Measurements from ENCODE around the gene BPIFA3.

BPIFA3 gene

DNA sequence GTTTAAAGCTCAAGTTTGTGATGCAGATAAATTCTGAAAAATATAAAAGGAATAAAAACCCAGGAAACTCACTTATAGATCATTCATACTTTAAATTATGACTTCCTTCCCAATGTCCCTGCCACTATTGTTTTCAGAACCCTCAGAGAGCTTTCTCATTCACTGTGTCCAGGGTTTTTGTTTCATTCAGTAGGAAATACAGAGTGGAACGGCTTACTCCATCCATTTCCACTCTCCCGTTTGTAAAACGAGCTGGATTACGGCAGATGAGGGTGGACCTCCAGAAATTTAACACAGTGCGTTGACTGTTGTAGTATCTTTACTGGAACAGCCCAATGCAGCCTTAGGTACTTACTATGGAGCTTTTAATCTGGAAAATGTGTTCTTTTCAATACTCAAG lies 42.2 kb downstream of the BPIFA3 start:
- H3F3A ChIP-seq (ENCODE audit: low read depth): no peaks in the 10 kb centered on the region
- no peak for TF ChIP-seq EZH2phosphoT487 (IDR thresholded peaks at IDR 0.05; ENCODE audit: borderline replicate concordance)
- TF ChIP-seq, protein P1, sequence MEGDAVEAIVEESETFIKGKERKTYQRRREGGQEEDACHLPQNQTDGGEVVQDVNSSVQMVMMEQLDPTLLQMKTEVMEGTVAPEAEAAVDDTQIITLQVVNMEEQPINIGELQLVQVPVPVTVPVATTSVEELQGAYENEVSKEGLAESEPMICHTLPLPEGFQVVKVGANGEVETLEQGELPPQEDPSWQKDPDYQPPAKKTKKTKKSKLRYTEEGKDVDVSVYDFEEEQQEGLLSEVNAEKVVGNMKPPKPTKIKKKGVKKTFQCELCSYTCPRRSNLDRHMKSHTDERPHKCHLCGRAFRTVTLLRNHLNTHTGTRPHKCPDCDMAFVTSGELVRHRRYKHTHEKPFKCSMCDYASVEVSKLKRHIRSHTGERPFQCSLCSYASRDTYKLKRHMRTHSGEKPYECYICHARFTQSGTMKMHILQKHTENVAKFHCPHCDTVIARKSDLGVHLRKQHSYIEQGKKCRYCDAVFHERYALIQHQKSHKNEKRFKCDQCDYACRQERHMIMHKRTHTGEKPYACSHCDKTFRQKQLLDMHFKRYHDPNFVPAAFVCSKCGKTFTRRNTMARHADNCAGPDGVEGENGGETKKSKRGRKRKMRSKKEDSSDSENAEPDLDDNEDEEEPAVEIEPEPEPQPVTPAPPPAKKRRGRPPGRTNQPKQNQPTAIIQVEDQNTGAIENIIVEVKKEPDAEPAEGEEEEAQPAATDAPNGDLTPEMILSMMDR (conservative IDR thresholded peaks at IDR 0.05; ENCODE audit: low read length): no peak

DNA sequence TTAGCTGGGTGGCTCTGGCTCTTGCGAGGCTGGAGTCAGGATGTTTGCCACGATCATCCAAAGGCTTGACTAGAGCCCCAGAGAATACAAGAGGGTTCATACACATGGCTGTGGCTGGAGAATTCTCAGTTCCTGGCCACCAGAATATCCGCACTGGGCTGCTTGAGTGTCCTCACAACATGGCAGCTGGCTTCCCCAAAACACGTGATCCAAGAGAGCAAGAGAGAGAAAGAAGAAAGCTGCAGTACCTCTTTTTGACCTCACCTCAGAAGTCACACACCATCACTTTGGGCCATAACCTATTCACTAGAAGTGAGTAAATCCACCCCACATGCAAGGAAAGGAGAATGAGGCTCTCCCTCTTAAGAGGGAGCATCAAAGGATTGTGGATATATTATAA lies 44.3 kb downstream of the BPIFA3 start:
- Histone ChIP-seq H3K4me2 (ENCODE audit: low read depth, low read length, poor library complexity, severe bottlenecking) (no peak overlapping the region), H3K36me3 (ENCODE audit: insufficient read depth, low read length) (no peaks in the 10 kb centered on the region), H3K27me3 (ENCODE audit: insufficient read depth, low read length, poor library complexity, severe bottlenecking) (no peaks in the 10 kb centered on the region), H3K4me1 (ENCODE audit: insufficient read depth, low read length, poor library complexity, severe bottlenecking) (no peaks in the 10 kb centered on the region), H3K4me3 (ENCODE audit: low read length, poor library complexity, severe bottlenecking) (no peak overlapping the region), H3F3A (ENCODE audit: low read depth) (no peaks in the 10 kb centered on the region), H3K9ac (ENCODE audit: low read depth, low read length, poor library complexity, severe bottlenecking) (no peak overlapping the region), H3K79me2 (ENCODE audit: insufficient read depth, low read length) (no peaks in the 10 kb centered on the region), H4K20me1 (ENCODE audit: insufficient read depth, low read length, poor library complexity, severe bottlenecking) (no peaks in the 10 kb centered on the region), H3K9me3 (ENCODE audit: insufficient read depth, low read depth, low read length) (no peaks in the 10 kb centered on the region), H2AFZ (ENCODE audit: low read length) (no peak overlapping the region), H3K9me2 (replicated peaks; ENCODE audit: low read depth, low read length) (no peaks in the 10 kb centered on the region)
- TF ChIP-seq, protein P1 (conservative IDR thresholded peaks at IDR 0.05; ENCODE audit: low read length): no peak; the same call in 1 of the 2 replicates
- no peak for TF ChIP-seq EZH2phosphoT487 (IDR thresholded peaks at IDR 0.05; ENCODE audit: borderline replicate concordance)

More for the DNA sequence above, 42.2 kb downstream of the BPIFA3 start:
- H3K79me2 ChIP-seq (ENCODE audit: insufficient read depth, low read length): no peaks in the 10 kb centered on the region
- no peaks in the 10 kb centered on the region for H3K9me3 ChIP-seq (ENCODE audit: insufficient read depth, low read depth, low read length)
- H3K4me3 ChIP-seq (ENCODE audit: low read length, poor library complexity, severe bottlenecking): no peak overlapping the region
- H2AFZ ChIP-seq (ENCODE audit: low read length): no peak overlapping the region
- no peaks in the 10 kb centered on the region for H3K4me1 ChIP-seq (ENCODE audit: insufficient read depth, low read length, poor library complexity, severe bottlenecking)
- no peak overlapping the region for H3K9ac ChIP-seq (ENCODE audit: low read depth, low read length, poor library complexity, severe bottlenecking)
- no peaks in the 10 kb centered on the region for H3K9me2 ChIP-seq (replicated peaks; ENCODE audit: low read depth, low read length)
- no peak overlapping the region for H3K4me2 ChIP-seq (ENCODE audit: low read depth, low read length, poor library complexity, severe bottlenecking)
- H3K27me3 ChIP-seq (ENCODE audit: insufficient read depth, low read length, poor library complexity, severe bottlenecking): no peaks in the 10 kb centered on the region
- H4K20me1 ChIP-seq (ENCODE audit: insufficient read depth, low read length, poor library complexity, severe bottlenecking): no peaks in the 10 kb centered on the region
- H3K36me3 ChIP-seq (ENCODE audit: insufficient read depth, low read length): no peaks in the 10 kb centered on the region

DNA sequence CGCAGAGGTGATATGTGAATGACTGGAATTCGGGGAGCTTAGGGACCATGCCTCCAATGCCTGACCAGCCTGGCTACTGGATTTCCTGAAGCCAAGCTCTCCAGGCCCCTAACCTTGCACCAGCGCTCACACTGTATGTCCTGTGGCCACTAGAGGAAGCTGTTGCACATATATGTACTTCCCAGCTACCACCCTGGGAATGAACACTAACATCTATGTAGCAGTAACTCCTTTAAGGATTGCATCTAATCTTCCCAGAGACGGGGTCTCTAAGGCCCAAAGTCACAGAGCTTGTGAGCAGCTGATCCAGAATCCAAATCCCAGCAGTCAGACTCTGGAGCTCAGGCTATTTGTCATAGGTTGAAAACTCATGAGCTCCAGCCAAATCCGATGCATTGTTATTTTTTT lies 45.5 kb downstream of the BPIFA3 start:
- no peak overlapping the region; the same call in 1 of the 2 replicates for H2AFZ ChIP-seq (ENCODE audit: low read length)
- H3K36me3 ChIP-seq (ENCODE audit: insufficient read depth, low read length): no peaks in the 10 kb centered on the region

More for the DNA sequence above, 45.5 kb downstream of the BPIFA3 start:
- Histone ChIP-seq H3K4me2 (ENCODE audit: low read depth, low read length, poor library complexity, severe bottlenecking) (no peak overlapping the region), H4K20me1 (ENCODE audit: insufficient read depth, low read length, poor library complexity, severe bottlenecking) (no peaks in the 10 kb centered on the region), H3F3A (ENCODE audit: low read depth) (no peaks in the 10 kb centered on the region), H3K9me3 (ENCODE audit: insufficient read depth, low read depth, low read length) (no peaks in the 10 kb centered on the region), H3K79me2 (ENCODE audit: insufficient read depth, low read length) (no peaks in the 10 kb centered on the region), H3K9me2 (replicated peaks; ENCODE audit: low read depth, low read length) (no peaks in the 10 kb centered on the region), H3K27me3 (ENCODE audit: insufficient read depth, low read length, poor library complexity, severe bottlenecking) (no peaks in the 10 kb centered on the region), H3K9ac (ENCODE audit: low read depth, low read length, poor library complexity, severe bottlenecking) (no peak overlapping the region), H3K4me1 (ENCODE audit: insufficient read depth, low read length, poor library complexity, severe bottlenecking) (no peaks in the 10 kb centered on the region), H3K4me3 (ENCODE audit: low read length, poor library complexity, severe bottlenecking) (no peak overlapping the region)
- TF ChIP-seq, protein P1 (conservative IDR thresholded peaks at IDR 0.05; ENCODE audit: low read length): peak; percentile 84
- no peak for TF ChIP-seq EZH2phosphoT487 (IDR thresholded peaks at IDR 0.05; ENCODE audit: borderline replicate concordance)

Measured in Loucy (cell line).